HG02763 (cell line): ENCODE measurements around the gene TNFSF18.
A peak's percentile ranks its signal among the peaks of the same experiment; 100 is the strongest.

ENCODE experiments used
- ATAC-seq: cut with Tn5 transposase; IDR thresholded peaks from one replicate; pipeline ENCODE4 v1.9.1; 2021; ENCODE audit warnings: mild to moderate bottlenecking, moderate library complexity; ENCODE audit not compliant: unreplicated experiment

TNFSF18 gene

DNA sequence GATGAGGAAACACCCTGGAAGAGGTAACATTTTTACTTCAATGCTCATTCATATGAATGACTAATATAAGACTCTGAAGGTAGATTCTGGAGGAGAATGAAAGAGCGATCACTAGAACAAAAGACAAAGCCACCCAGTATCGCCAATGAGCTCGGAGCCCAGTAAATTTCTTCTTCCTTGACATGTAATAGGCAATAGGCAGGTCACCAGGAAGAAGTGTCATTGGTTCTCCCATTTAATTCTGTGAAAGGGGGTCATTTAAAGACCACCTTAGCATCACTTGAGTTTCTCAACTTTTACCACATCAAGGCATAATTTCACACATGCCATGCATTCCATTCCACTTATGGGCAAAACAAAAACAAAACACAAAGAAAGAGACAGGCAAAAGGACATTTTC, 7.9 kb downstream of the TNFSF18 start:
- no peak for ATAC-seq

DNA sequence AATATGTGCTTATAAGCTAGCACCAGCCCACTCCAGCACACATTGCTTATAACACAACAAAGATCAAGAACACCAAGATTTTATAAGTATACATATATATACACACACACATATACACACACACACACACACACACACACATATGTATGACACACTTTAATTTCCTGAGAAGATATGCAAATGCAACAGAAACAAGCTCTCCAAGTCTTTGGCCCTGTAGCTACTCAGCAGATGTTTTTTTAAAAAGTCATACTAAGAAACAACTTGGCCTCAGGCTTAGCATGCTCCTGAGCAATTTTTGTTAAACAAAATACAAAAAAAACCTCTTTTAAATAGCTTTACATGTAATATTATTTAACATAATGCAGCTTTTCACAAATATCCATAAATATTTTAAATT, 11.1 kb downstream of the TNFSF18 start:
- no peak for ATAC-seq

- no peak for ATAC-seq
Measured at GRCh38 chr1:173038875-173039554, 11.7 kb downstream of the TNFSF18 start.

DNA sequence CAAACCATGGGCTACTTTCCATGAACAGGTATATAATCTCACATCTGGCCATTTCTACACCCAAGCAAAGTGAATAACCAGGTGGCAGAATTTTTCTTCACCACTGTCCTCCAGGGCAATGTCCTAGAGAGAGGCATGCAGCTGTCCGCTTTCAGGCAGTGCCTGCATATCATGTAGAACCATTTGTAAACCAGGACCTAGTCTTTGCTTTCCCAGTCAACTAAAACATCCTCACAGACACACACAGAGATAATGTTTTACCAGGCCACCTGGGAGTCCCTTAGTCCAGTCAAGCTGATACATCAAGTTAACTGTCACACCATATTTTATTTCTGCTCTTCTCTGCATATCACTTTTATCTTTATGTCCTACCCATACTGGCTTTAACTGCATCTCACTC, 26.2 kb downstream of the TNFSF18 start:
- no peak for ATAC-seq

DNA sequence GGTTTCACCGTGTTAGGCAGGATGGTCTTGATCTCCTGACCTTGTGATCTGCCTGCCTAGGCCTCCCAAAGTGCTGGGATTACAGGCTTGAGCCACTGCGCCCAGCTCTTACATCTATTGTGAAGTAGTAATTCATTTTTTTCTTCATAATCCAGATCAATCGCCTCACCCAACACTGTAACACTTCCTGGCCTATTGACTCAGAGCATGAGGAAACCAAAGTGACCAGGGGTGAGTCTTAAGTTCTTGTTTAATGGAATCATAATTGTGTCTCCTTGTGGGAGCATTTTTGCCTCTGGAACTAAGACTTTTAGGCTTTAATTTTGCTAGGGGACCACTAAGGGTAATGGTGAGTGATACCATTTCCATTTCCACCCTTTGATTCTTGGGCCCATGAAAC, 27.4 kb downstream of the TNFSF18 start:
- ATAC-seq, result no peak

DNA sequence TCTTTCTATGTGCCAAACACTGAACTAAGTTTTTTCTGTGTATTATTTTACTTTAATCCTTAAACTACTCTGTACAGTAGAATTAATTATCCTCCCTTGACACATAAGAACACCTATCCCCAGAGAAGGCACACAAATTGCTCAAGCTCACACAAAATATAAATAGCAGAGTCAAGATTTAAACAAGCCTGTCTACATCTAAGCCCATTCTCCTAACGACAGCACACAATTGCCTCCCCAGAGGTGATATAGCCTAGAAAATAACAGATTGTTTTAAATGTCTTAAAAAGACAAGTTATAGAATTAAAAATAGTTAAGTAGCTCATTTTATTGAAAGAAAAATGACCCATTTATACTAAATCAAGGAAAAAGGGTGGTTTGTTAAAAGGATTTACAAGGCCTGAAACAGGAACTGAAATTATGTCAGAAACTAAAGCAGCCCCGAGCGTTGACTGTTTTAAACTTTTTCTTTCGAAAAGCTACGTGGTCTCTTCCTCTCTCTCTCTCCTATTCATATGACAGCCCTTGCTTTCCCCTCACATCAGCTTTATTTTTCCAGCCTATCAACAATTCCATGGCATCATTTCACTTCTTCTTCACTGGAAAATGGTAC, 30.5 kb downstream of the TNFSF18 start:
- peak; percentile 90 for ATAC-seq

- ATAC-seq, result no peak
Measured at GRCh38 chr1:173017792-173018191, 32.9 kb downstream of the TNFSF18 start.

DNA sequence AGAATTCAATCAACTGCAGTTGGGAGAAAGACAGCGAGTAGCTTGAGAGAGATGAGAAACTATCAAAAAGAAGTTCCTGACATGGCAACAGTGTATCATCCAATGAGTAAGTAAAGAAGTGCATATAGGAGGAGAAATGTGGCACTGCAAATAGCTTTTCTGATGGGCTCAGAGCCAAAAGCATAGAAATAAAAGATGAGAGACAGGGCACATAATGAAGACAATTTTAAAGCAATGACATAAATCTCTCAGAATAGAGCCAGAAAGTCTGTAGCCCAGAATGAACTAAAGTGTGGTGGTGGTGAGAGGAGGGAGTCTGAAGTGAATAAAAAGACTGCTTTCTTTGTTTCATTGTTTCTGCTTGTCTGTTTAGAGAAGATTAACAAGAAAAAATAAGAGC, 34.3 kb downstream of the TNFSF18 start:
- ATAC-seq, result no peak

- no peak for ATAC-seq
Measured at GRCh38 chr1:173015629-173016028, 35.1 kb downstream of the TNFSF18 start.

DNA sequence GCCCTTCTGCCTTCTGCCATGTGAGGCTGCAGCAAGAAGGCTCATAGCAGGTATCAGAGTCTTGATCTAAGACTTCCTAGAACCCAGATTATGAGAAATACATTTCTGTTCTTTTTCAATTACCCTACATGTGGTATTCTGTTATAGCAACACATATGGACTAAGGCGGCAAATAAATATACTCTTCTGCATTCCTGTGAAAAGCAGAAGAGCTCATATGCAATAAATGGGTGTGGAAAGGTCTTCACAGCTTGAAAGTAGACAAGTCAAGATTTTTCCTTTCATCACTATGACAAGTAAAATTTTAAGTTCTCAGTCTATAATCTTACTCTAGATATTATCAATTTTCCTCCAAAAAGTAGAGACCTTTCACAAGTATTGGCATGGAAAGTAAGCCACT, 36.6 kb downstream of the TNFSF18 start:
- ATAC-seq, result no peak

DNA sequence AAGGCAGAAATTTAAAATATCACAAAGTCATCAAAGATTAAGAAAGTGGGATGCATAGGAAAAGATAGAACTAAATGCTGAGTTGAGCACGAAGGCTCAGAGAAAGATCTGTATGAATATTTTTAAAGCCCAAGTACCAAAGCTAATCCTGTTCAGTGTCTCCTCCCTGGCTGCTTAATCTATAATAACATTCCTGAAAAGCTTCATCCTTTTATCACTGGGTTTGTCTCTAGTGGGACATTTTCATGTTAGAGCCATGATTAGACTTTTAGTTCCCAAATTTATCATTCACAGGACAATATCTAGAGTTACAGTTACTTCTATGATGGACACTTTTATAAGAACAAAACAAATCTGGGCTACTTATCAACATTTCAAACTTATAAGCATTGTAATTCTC, 38.6 kb downstream of the TNFSF18 start:
- no peak for ATAC-seq

DNA sequence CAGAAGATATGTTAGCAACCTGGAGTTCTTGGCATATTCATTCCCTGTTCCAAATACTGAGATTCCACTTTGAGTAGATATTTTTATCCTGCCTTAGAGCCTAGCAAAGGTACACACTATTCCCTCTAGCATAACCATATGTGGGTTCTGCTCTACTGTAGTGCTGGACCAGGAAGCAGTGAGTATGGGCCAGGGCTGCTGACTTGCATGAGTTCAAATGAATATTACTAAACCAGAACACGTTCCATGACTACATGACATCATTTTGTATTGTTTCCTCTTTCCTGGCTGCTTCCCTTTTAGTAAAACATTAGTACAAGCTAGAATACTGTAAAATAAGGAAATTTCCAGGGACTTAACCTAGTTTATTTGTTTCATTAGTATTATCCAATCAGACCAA, 41.1 kb downstream of the TNFSF18 start:
- ATAC-seq, result no peak

DNA sequence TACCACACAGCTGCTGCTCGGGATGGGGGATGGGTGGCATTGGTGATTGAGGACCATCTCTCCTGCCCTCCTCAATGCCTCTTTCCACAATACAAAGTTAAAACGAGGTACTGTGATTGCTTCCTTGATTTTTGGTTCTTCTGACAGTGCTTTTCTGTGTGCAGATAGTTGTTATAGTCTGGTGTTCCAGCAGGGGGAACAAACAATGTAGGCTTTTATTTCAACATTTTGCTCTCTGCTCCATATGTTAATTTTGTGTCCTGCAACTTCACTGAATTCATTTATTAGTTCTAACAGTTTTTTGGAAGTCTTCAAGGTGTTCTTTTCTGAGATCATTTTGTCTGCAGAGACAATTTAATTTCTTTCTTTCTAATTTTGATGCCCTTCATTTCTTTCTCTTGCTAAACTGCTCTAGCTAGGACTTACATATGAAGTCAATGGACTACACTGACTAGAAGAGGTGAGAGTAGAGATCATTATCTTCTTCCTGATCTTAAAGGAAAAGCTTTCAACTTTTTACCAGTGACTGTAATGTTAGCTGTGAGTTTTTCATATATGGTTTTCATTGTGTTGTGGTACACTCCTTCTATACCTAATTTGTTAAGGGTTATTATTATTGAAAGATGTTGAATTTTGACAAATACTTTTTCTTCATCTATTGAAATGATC, 45.4 kb downstream of the TNFSF18 start:
- no peak for ATAC-seq

GRCh38 chr1:173002891-173003838, 47.6 kb downstream of the TNFSF18 start:
- no peak for ATAC-seq

DNA sequence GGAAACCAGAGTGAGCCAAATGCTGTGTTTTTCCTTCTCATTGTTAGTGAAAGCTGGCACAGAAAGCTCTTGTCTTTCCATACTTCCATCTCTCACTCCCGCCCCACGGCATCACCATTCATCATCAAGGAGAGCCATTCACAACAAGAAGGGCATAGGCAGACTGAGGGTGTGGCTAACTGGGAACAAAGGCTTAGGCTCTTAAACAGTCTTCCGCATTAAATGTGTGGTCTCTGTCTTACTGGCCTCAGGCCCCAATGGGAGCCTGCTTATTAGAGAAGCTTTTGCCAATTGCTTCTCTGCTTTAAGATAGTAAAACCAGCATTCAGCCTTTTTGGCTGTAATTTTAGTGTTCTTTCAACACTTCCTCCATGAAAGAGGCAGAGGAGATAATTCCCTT, 51.4 kb downstream of the TNFSF18 start:
- ATAC-seq, result no peak

- ATAC-seq, result no peak
Measured at GRCh38 chr1:172997941-172998361, 52.8 kb downstream of the TNFSF18 start.

GRCh38 chr1:172993640-172994039, 57.1 kb downstream of the TNFSF18 start:
- no peak for ATAC-seq

DNA sequence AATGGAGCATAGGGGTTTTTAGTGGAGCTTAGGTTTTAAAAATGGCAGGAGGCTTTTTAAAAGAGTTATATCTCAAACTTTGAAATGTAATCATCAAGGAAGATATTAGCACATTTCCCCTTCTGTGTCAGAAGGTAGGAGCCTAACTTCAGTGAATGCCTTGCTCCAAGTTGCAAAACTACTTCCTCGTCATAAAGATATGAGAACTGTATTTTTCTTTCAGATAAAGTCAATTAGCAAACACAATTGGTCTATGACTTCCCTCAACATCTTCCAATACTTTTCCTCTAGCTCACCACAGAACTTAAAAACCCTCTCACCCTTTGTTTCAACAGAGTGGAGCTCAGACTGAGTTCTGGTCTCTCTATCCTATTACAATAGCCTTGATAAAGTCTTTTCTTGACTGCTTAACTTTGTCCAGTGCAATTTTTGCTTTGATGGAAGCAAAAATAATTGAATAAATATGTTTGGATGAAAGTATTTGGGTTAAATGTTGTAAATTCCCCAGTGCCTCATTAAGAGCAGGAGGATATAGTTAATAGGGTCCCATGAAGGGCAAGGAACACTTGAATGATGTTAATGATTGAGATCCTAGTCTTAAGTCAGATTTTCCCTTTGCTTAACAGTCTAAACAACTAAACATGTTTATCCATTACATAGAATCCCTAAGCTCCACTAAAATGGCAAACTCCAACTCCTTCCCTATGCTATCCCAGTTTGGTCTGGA, 58.9 kb downstream of the TNFSF18 start:
- no peak for ATAC-seq

- no peak for ATAC-seq
Measured at GRCh38 chr1:172990598-172991215, 60.0 kb downstream of the TNFSF18 start.
